Endothelial cell of umbilical vein (primary cell): Measurements from ENCODE around the gene TP53TG5. TPM values are rescaled to one million over a fixed set of nuclear protein-coding genes. Genes with fewer than 3 reads are reported as not detected.

Experiments
- BruUV-seq: library from RNA; stranded (reverse); fragments of 400-500 nt; replicated peaks from 2 replicates; lab custom pipeline; 2021; lab: Mats Ljungman, UMichigan
- CTCF ChIA-PET: fragments of 300-600, 350-600 bp; sonication (Branson Sonifier 250); formaldehyde crosslinking; loops from one replicate; lab custom pipeline; 2021; ENCODE audit warnings: antibody characterized with exemption, inconsistent platforms; lab: Charles Lee
- POLR2A ChIA-PET: fragments of 300-600, 350-600 bp; sonication (Branson Sonifier 250); formaldehyde crosslinking; loops from one replicate; lab custom pipeline; 2021; ENCODE audit warnings: antibody characterized with exemption, inconsistent platforms; lab: Charles Lee
- DNase-seq: peaks from one replicate; pipeline ENCODE4 v3.0.0-alpha.2; 2011; ENCODE audit warnings: low read depth, low spot score
- FAIRE-seq: peaks from 2 replicates; lab custom pipeline; 2011; peaks lifted over from hg19 to GRCh38; lab: Jason Lieb, UNC
- H2AFZ ChIP-seq: 2 replicates; pipeline ENCODE4 v1.6.0; 2012; ENCODE audit warnings: low read depth, low read length, control low read depth, inconsistent platforms
- H3K27ac ChIP-seq: 2 replicates; pipeline ENCODE4 v1.5.1; 2011; ENCODE audit warnings: low read depth, mild to moderate bottlenecking, control low read depth, low read length, moderate library complexity; ENCODE audit not compliant: insufficient read depth
- H3K27me3 ChIP-seq, 2 experiments: 2 replicates each; pipeline versions ENCODE4 v1.6.0 to v1.6.1; 2011; ENCODE audit warnings: low read length in 2 of 2, mixed read lengths in 1 of 2; ENCODE audit not compliant: control insufficient read depth in 2 of 2, insufficient read depth in 2 of 2
- H3K36me3 ChIP-seq, 2 experiments: 2 replicates in 1 of 2; 3 replicates in 1 of 2; pipeline ENCODE4 v1.5.1; 2011; ENCODE audit warnings: low read length in 2 of 2, mild to moderate bottlenecking in 1 of 2, moderate library complexity in 1 of 2; ENCODE audit not compliant: control insufficient read depth in 2 of 2, insufficient read depth in 2 of 2; ENCODE audit errors: extremely low read depth in 1 of 2
- H3K4me1 ChIP-seq: 3 replicates; pipeline ENCODE4 v1.5.1; 2011; ENCODE audit warnings: mild to moderate bottlenecking, low read length; ENCODE audit not compliant: control insufficient read depth, insufficient read depth; ENCODE audit errors: extremely low read depth
- H3K4me2 ChIP-seq: 2 replicates; pipeline ENCODE4 v1.6.1; 2011; ENCODE audit warnings: low read length, control low read depth, mixed read lengths; ENCODE audit not compliant: insufficient read depth
- H3K4me3 ChIP-seq, 3 experiments: fragments of 200-600 bp in 1 of 3; sonication (generic), shearing (Covaris generic) in 1 of 3; replicated peaks in 1 of 3; 2 replicates each; pipeline ENCODE4 v1.5.1; 2011 to 2016; ENCODE audit warnings: control low read depth in 3 of 3, low read length in 3 of 3, mild to moderate bottlenecking in 2 of 3, inconsistent platforms in 1 of 3, low read depth in 1 of 3, moderate library complexity in 1 of 3; ENCODE audit not compliant: insufficient read depth in 1 of 3
- H3K79me2 ChIP-seq: 2 replicates; pipeline ENCODE4 v1.6.0; 2012; ENCODE audit warnings: low read length, inconsistent platforms; ENCODE audit not compliant: control insufficient read depth, insufficient read depth
- H3K9ac ChIP-seq: replicated peaks from 2 replicates; pipeline ENCODE3; 2011; ENCODE audit warnings: low read length, control low read depth; ENCODE audit not compliant: insufficient read depth; ENCODE audit errors: extremely low read depth
- H3K9me1 ChIP-seq: replicated peaks from 3 replicates; pipeline ENCODE4 v1.6.0; 2011; ENCODE audit warnings: mild to moderate bottlenecking, low read length; ENCODE audit not compliant: control insufficient read depth, insufficient read depth; ENCODE audit errors: extremely low read depth
- H3K9me3 ChIP-seq: replicated peaks from 2 replicates; pipeline ENCODE4 v1.5.1; 2012; ENCODE audit warnings: low read length, inconsistent platforms; ENCODE audit not compliant: control insufficient read depth, insufficient read depth
- H4K20me1 ChIP-seq: replicated peaks from 2 replicates; pipeline ENCODE3; 2011; ENCODE audit warnings: mild to moderate bottlenecking, low read length; ENCODE audit not compliant: control insufficient read depth, insufficient read depth; ENCODE audit errors: extremely low read depth
- FOS ChIP-seq: IDR thresholded peaks from 2 replicates; pipeline ENCODE4 v1.6.1; 2011; ENCODE audit warnings: mild to moderate bottlenecking, low read length, moderate library complexity, borderline replicate concordance; ENCODE audit not compliant: insufficient read depth
- GATA2 ChIP-seq: IDR thresholded peaks from 2 replicates; pipeline ENCODE4 v1.7.0; 2011; ENCODE audit warnings: low read depth, mild to moderate bottlenecking, moderate library complexity, mixed read lengths, low read length; ENCODE audit not compliant: insufficient read length, insufficient read depth
- JUN ChIP-seq: IDR thresholded peaks from 2 replicates; pipeline ENCODE4 v1.6.1; 2011; ENCODE audit warnings: borderline replicate concordance, low read depth; ENCODE audit not compliant: insufficient read length, insufficient read depth
- MAX ChIP-seq: IDR thresholded peaks from 2 replicates; pipeline ENCODE4 v1.6.1; 2011; ENCODE audit not compliant: insufficient read depth, insufficient read length
- POLR2A ChIP-seq: IDR thresholded peaks from 2 replicates; pipeline ENCODE4 v1.6.1; 2012; ENCODE audit warnings: low read depth, mild to moderate bottlenecking, control low read depth, low read length
- POLR2AphosphoS5 ChIP-seq: IDR thresholded peaks from 2 replicates; pipeline ENCODE4 v1.6.1; 2012; ENCODE audit warnings: low read depth, mild to moderate bottlenecking, control low read depth, low read length, moderate library complexity; ENCODE audit not compliant: insufficient read depth
- dilution Hi-C: fragments of 300-500 bp; cut with MboI; formaldehyde crosslinking; loops from one replicate; pipeline ENCODE4 v1.15.0; 2019; ENCODE audit warnings: low sequenced_read_pairs; ENCODE audit not compliant: extremely low pct_ligation_motif_present
- intact Hi-C: fragments of 100-400 bp; cut with micrococcal nuclease; formaldehyde crosslinking; loops from one replicate; pipeline ENCODE4 v1.10.0; 2022
- polyA plus RNA-seq, 4 experiments: library from polyadenylated mRNA; depleted of rRNA in 3 of 4; stranded (reverse) in 3 of 4; unstranded in 1 of 4; fragments of >200 nt; gene quantifications; 2 replicates each; pipeline versions ENCODE4 v1.2.1 to v1.2.3, GENCODE V29; 2011 to 2012; ENCODE audit warnings: missing spikeins in 1 of 4
- total RNA-seq: library from RNA; stranded (reverse); gene quantifications from 2 replicates; pipeline ENCODE4 v1.2.3, GENCODE V29; 2021

TP53TG5 gene
- total and polyA plus RNA-seq, 2 donors (not counting 3 experiments of a cell fraction or from before 2014, with no cell fraction given) = not detected

GRCh38 chr20:45416917-45417316, 38.8 kb upstream of the TP53TG5 start:
- no peak for TF ChIP-seq POLR2A
- TF ChIP-seq JUN = no peak
- TF ChIP-seq FOS = no peak
- TF ChIP-seq POLR2AphosphoS5 = no peak
- no peak for TF ChIP-seq GATA2
- TF ChIP-seq MAX = no peak

More at GRCh38 chr20:45416917-45417316, 38.8 kb upstream of the TP53TG5 start:
- H3K4me3 ChIP-seq = peak overlapping the region in 1 of 3 experiments; percentile 70
- dilution Hi-C loops = no loop called here
- H3K79me2 ChIP-seq = peaks cover 22% of the 10 kb centered on the region
- DNase-seq (no peak), FAIRE-seq (no peak)
- no peak overlapping the region for H2AFZ ChIP-seq
- no peaks in the 10 kb centered on the region for H3K9me3 ChIP-seq
- BruUV-seq = no TSS peak
- H3K9me1 ChIP-seq = no peaks in the 10 kb centered on the region
- peak overlapping the region; percentile 84 for H3K4me2 ChIP-seq
- ChIA-PET CTCF (interaction anchor here (1.9 to 7.0 kb wide), 2 partner anchors 20 to 43 kb away, joined by 13 to 42 read pairs; no protein-coding TSS in a partner anchor), POLR2A (no interaction called here)
- H3K36me3 ChIP-seq = peaks cover 7 to 18% of the 10 kb centered on the region in 2 experiments
- no peaks in the 10 kb centered on the region for H4K20me1 ChIP-seq
- peak overlapping the region; percentile 88 for H3K9ac ChIP-seq
- peaks cover 21% of the 10 kb centered on the region for H3K4me1 ChIP-seq
- no peak overlapping the region for H3K27ac ChIP-seq
- no peaks in the 10 kb centered on the region for H3K27me3 ChIP-seq
- intact Hi-C loops = loop anchor here (1.0 kb wide), 2 partner anchors 11 to 19 kb away; no protein-coding TSS in a partner anchor
